GM19468 (cell line): ENCODE measurements around the gene LPP.

ENCODE experiments used
- ATAC-seq: cut with Tn5 transposase; IDR thresholded peaks from one replicate; pipeline ENCODE4 v1.9.1; 2021; ENCODE audit warnings: mild to moderate bottlenecking, moderate library complexity, moderate number of reproducible peaks; ENCODE audit not compliant: unreplicated experiment; ENCODE audit errors: extremely low read depth

Gene LPP

DNA sequence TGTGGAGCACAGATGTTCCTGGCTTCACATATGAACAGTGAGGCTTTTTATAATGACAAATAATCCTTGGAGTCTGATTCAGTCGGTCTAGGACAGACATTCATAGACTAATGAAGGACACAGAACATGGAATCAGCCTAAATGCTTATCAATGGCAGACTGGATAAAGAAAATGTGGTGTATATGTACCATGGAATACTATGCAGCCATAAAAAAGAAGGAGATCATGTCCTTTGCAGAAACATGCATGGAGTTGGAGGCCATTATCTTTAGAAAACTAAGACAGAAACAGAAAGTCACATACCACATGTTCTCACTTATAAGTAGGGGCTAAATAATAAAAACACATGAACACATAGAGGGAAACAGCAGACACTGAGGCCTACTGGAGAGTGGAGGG is 19.9 kb upstream of the LPP start:
- ATAC-seq, result no peak

GRCh38 chr3:188134856-188135255 is 19.1 kb upstream of the LPP start:
- ATAC-seq, result no peak

- ATAC-seq, result no peak
Measured at GRCh38 chr3:188135271-188135670, 18.7 kb upstream of the LPP start.

GRCh38 chr3:188137051-188137450 is 16.9 kb upstream of the LPP start:
- ATAC-seq, result no peak

DNA sequence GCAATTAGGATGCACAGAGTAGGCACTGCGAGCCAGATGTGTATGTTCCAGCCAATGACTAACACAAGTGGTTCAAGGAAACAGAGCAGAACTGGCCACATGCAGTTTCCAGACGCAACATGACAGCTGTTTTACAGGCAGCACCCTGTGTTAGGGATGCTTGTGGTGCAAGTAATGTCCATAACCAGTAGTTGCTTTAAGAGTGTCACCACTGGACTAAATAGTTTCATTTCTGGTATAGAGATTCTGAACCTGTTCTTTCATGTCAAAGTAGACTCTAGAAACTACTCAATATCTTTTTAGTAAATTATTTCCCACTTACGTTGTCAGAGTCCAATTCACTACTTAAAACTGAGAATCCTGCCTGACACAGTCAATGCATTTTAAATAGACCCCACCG is 14.5 kb upstream of the LPP start:
- ATAC-seq, result no peak

DNA sequence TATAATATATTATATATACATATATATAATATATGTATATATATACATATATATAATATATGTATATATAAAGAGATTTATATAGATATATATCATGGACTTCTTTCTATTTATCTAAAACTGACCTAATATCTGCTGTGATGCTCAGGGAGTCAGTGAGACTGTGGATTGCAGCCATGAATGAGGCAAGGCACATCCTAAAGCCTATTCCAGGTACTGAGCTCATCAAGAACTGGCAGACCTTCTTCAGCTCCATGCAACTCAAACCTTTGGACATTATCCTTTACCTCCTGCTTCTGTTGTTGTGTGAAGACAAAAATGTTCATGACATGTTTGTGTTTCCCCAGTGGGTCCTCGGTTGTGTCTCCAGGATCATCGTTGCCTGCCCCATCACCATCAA is 7.7 kb upstream of the LPP start:
- ATAC-seq, result no peak

GRCh38 chr3:188147782-188148181 is 6.2 kb upstream of the LPP start:
- no peak for ATAC-seq

GRCh38 chr3:188148318-188148717 is 5.6 kb upstream of the LPP start:
- ATAC-seq, result no peak

DNA sequence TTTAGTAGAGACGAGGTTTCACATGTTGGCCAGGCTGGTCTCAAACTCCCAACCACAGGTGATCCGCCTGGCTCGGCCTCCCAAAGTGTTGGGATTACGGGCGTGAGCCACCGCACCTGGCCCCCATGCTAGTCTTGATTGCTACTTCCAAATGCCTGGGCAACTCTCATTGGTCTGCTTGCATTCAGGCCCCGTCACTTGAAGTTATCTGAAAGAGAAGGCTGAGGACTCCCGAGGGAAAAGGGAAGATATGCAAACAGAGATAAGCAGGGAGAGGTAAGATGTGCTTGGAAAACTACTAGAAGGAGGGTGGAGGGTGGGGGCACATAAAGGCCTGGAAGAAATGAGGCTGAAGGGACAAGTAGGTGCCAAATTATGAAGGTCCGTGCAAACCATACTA is 4.4 kb upstream of the LPP start:
- no peak for ATAC-seq

GRCh38 chr3:188150982-188151381 is 3.0 kb upstream of the LPP start:
- ATAC-seq, result no peak

DNA sequence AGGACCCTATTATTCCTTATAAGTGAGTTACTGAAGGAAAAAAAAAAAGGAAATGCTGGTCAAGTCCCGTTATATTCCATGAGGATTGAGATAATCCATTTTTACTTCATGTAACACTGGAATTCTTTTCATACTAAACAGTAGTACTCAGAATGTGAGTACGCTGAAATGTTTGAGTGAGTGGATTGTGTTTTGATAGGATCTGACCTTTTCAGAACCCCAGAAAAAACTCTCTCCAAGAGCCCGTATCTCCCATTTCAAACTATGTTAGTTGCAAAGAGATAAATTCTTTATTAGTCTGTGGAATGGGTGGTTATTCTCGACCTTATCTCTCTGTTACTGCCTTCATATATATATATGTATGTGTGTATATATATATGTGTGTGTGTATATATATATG is 2.5 kb upstream of the LPP start:
- no peak for ATAC-seq

DNA sequence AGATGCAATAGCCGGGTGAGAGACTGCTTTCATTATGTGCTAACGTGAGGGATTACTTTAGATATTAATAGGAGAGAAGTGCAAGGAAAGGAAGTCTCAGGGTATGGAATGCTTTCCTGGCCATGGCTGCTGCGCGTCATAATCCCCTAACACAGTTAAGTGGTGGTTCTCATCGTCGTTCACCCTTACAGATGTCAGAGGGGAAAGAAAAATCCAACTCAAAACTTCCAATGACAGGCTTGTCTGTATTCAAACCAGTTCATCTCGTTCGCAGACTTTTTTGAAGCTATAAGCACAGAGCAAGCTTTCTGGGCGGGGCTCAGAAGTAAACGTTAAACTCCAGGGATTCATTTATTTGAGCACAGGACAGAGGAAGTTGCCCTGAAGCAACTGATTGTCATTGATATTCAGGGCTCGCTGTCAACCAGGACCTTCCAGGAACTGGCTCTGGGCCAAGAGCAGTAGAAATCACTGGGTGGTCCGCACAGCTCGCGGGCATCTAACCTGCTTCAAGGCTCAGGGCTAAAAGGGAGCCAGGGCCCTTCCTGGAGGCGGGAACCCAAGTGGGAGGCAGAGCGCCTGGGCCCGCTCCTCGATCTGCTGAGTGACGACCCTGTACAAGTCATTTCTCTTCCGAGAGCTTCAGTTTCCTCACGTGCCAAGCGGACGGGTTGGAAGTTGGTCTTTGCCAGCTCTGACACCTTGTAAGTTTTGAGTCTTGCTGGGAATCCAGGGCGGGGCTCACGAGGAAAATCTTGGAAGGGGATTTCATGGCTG is 1.1 kb upstream of the LPP start:
- no peak for ATAC-seq

DNA sequence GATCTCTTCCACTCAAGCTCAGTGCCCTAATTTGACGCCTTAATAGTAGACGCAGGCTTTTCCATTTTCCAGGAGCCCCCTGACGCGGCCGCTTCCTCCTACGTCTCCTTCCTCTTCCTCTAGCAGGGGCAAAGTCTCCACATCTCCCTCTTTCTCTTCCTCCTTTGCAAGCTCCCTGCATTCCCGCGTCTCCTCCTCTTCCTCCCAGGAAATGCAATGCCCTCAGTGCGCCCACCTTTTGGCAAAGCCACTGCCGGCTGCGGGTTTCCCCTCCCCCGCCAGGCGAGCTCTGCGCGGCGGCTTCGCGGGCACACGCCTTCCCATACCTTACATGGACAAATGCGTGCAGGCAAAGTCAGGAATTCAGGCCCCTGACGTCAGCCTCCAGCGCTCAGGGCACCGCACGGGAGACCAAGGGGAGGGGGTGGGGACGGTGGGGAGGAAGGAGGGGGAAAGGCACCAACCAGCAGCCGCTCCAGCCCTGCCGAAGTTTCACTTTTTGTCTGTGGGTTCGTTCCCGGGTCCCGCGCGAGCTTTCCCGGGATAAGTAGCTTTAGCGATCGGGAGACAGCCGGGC is 432 bp upstream of the LPP start:
- ATAC-seq, result no peak

DNA sequence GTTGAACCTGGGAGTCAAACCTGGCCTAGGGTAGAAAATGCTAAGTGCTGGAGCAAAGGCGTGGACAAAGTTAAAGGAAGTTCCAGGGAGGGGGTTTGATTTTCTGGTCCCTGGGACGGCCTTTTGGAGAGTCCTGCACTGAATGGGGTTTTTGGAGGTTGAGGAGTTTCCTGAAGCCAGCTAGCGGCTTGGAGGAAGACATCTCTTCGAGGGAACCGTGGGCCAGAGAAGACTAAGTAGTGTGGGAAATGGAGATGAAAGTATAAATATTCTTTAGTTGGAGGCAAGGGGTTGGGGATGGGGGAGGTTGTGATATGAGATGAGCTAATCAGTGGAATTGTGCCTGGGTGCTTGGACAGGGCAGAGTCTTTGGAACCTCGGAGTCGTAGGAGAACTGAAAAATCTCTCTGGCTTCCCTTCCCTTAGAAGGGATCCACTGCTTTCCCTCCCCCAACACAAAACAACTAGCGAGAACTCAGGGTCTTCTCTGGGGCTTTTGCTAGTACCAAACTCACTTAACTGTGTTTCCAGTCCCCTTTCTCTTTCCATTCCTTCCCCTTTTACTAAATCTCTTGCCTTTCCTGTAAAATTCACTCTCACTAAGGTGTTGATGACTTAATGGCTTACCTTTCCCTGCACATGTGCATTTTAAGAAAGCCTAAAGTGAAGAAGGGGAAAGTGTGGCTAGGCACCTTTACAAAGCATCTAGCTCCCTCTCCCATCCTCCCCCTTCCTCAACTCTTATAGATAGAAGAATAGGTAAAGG is 1.0 kb downstream of the LPP start:
- no peak for ATAC-seq

- no peak for ATAC-seq
Measured at GRCh38 chr3:188156056-188156455, 2.1 kb downstream of the LPP start.

GRCh38 chr3:188157407-188157806 is 3.5 kb downstream of the LPP start:
- ATAC-seq, result no peak

DNA sequence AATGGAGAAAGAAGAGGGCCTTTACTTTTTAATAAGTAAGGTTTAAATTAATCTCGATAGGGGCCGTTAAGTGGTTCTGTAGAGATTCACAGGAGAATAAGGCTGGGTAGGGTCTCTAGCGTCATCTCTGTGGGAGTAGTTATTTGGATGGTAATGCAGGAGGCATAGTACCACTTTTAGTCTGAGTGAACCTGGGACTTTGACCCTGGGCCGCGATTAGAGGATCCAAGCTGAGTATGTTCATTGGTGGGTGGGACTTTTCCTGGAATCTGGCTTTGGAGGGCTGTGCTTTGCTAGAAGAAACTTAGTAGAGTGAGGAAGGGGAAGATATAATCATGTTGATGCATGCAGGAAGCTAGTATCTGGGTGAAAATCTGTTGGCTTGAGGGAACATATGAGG is 4.0 kb downstream of the LPP start:
- no peak for ATAC-seq

DNA sequence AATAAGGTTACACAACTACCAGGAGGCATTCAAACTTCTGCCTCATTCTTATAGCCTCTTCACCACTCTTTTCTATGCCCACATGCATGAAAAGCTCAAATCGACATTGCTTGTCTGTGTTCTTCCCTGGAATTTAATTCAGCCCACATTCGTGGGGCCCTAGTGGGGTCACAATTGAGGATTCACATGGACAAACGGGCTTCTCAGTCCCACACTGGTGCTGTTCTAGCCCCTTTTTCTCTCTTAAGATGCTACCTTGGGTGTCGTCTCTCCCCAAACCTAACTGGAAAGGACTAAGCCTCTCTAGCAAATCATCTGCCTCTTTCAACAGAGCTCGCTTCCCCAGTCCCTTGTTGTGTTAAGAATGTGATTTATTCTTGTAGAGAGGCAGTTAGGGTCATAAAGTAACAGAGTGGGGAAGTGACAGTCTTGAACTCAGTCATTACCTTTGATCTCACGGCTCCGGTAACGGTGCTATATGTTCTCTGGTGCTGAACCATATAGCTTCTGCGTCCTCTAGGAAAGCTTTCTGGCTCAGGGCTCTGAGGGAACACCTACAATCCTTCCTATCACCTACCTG is 4.9 kb downstream of the LPP start:
- ATAC-seq, result no peak

GRCh38 chr3:188160751-188161150 is 6.8 kb downstream of the LPP start:
- no peak for ATAC-seq

GRCh38 chr3:188164248-188164687 is 10.3 kb downstream of the LPP start:
- no peak for ATAC-seq

DNA sequence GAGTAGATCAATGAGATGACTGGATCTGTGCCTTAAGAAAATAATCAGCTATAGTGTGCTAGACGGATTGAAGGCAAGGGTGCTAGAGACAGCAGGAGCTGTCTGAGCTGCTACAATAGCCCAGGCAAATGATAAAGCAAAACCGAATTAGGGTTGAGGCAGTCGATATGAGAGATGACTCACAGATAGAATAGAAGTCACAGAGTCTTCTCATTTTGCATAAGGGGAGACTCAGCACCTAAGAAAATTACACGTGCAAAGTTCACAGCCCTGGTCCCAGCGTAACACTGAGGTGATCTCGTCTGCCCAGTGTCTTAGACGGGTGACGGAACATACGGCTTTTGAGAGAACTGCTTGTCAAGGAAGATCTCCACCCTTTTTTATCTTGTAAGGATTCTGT is 11.6 kb downstream of the LPP start:
- ATAC-seq, result no peak
